Endothelial cell of umbilical vein (primary cell): ENCODE data around the gene CSMD2. TPM values are rescaled to one million over a fixed set of nuclear protein-coding genes. Genes with fewer than 3 reads are reported as not detected.

Experiments used
- BruUV-seq: library from RNA; stranded (reverse); fragments of 400-500 nt; replicated peaks from 2 replicates; lab custom pipeline; 2021; lab: Mats Ljungman, UMichigan
- CTCF ChIA-PET: fragments of 300-600, 350-600 bp; sonication (Branson Sonifier 250); formaldehyde crosslinking; loops from one replicate; lab custom pipeline; 2021; ENCODE audit warnings: antibody characterized with exemption, inconsistent platforms; lab: Charles Lee
- POLR2A ChIA-PET: fragments of 300-600, 350-600 bp; sonication (Branson Sonifier 250); formaldehyde crosslinking; loops from one replicate; lab custom pipeline; 2021; ENCODE audit warnings: antibody characterized with exemption, inconsistent platforms; lab: Charles Lee
- DNase-seq: peaks from one replicate; pipeline ENCODE4 v3.0.0-alpha.2; 2011; ENCODE audit warnings: low read depth, low spot score
- FAIRE-seq: peaks from 2 replicates; lab custom pipeline; 2011; peaks lifted over from hg19 to GRCh38; lab: Jason Lieb, UNC
- H2AFZ ChIP-seq: 2 replicates; pipeline ENCODE4 v1.6.0; 2012; ENCODE audit warnings: low read depth, low read length, control low read depth, inconsistent platforms
- H3K27ac ChIP-seq: 2 replicates; pipeline ENCODE4 v1.5.1; 2011; ENCODE audit warnings: low read depth, mild to moderate bottlenecking, control low read depth, low read length, moderate library complexity; ENCODE audit not compliant: insufficient read depth
- H3K27me3 ChIP-seq, 2 experiments: 2 replicates each; pipeline versions ENCODE4 v1.6.0 to v1.6.1; 2011; ENCODE audit warnings: low read length in 2 of 2, mixed read lengths in 1 of 2; ENCODE audit not compliant: control insufficient read depth in 2 of 2, insufficient read depth in 2 of 2
- H3K36me3 ChIP-seq, 2 experiments: 2 replicates in 1 of 2; 3 replicates in 1 of 2; pipeline ENCODE4 v1.5.1; 2011; ENCODE audit warnings: low read length in 2 of 2, mild to moderate bottlenecking in 1 of 2, moderate library complexity in 1 of 2; ENCODE audit not compliant: control insufficient read depth in 2 of 2, insufficient read depth in 2 of 2; ENCODE audit errors: extremely low read depth in 1 of 2
- H3K4me1 ChIP-seq: 3 replicates; pipeline ENCODE4 v1.5.1; 2011; ENCODE audit warnings: mild to moderate bottlenecking, low read length; ENCODE audit not compliant: control insufficient read depth, insufficient read depth; ENCODE audit errors: extremely low read depth
- H3K4me2 ChIP-seq: 2 replicates; pipeline ENCODE4 v1.6.1; 2011; ENCODE audit warnings: low read length, control low read depth, mixed read lengths; ENCODE audit not compliant: insufficient read depth
- H3K4me3 ChIP-seq, 3 experiments: fragments of 200-600 bp in 1 of 3; sonication (generic), shearing (Covaris generic) in 1 of 3; replicated peaks in 1 of 3; 2 replicates each; pipeline ENCODE4 v1.5.1; 2011 to 2016; ENCODE audit warnings: control low read depth in 3 of 3, low read length in 3 of 3, mild to moderate bottlenecking in 2 of 3, inconsistent platforms in 1 of 3, low read depth in 1 of 3, moderate library complexity in 1 of 3; ENCODE audit not compliant: insufficient read depth in 1 of 3
- H3K79me2 ChIP-seq: 2 replicates; pipeline ENCODE4 v1.6.0; 2012; ENCODE audit warnings: low read length, inconsistent platforms; ENCODE audit not compliant: control insufficient read depth, insufficient read depth
- H3K9ac ChIP-seq: replicated peaks from 2 replicates; pipeline ENCODE3; 2011; ENCODE audit warnings: low read length, control low read depth; ENCODE audit not compliant: insufficient read depth; ENCODE audit errors: extremely low read depth
- H3K9me1 ChIP-seq: replicated peaks from 3 replicates; pipeline ENCODE4 v1.6.0; 2011; ENCODE audit warnings: mild to moderate bottlenecking, low read length; ENCODE audit not compliant: control insufficient read depth, insufficient read depth; ENCODE audit errors: extremely low read depth
- H3K9me3 ChIP-seq: replicated peaks from 2 replicates; pipeline ENCODE4 v1.5.1; 2012; ENCODE audit warnings: low read length, inconsistent platforms; ENCODE audit not compliant: control insufficient read depth, insufficient read depth
- H4K20me1 ChIP-seq: replicated peaks from 2 replicates; pipeline ENCODE3; 2011; ENCODE audit warnings: mild to moderate bottlenecking, low read length; ENCODE audit not compliant: control insufficient read depth, insufficient read depth; ENCODE audit errors: extremely low read depth
- EZH2 ChIP-seq: IDR thresholded peaks from 2 replicates; pipeline ENCODE4 v1.6.1; 2012; ENCODE audit warnings: borderline replicate concordance, low read depth, mild to moderate bottlenecking, moderate library complexity, low read length, inconsistent platforms; ENCODE audit not compliant: severe bottlenecking
- FOS ChIP-seq: IDR thresholded peaks from 2 replicates; pipeline ENCODE4 v1.6.1; 2011; ENCODE audit warnings: mild to moderate bottlenecking, low read length, moderate library complexity, borderline replicate concordance; ENCODE audit not compliant: insufficient read depth
- GATA2 ChIP-seq: IDR thresholded peaks from 2 replicates; pipeline ENCODE4 v1.7.0; 2011; ENCODE audit warnings: low read depth, mild to moderate bottlenecking, moderate library complexity, mixed read lengths, low read length; ENCODE audit not compliant: insufficient read length, insufficient read depth
- JUN ChIP-seq: IDR thresholded peaks from 2 replicates; pipeline ENCODE4 v1.6.1; 2011; ENCODE audit warnings: borderline replicate concordance, low read depth; ENCODE audit not compliant: insufficient read length, insufficient read depth
- MYC ChIP-seq: IDR thresholded peaks from one replicate; pipeline ENCODE4 v1.6.1; 2011; ENCODE audit warnings: mild to moderate bottlenecking, low read depth, low read length
- POLR2A ChIP-seq: IDR thresholded peaks from 2 replicates; pipeline ENCODE4 v1.6.1; 2012; ENCODE audit warnings: low read depth, mild to moderate bottlenecking, control low read depth, low read length
- POLR2AphosphoS5 ChIP-seq: IDR thresholded peaks from 2 replicates; pipeline ENCODE4 v1.6.1; 2012; ENCODE audit warnings: low read depth, mild to moderate bottlenecking, control low read depth, low read length, moderate library complexity; ENCODE audit not compliant: insufficient read depth
- dilution Hi-C: fragments of 300-500 bp; cut with MboI; formaldehyde crosslinking; loops from one replicate; pipeline ENCODE4 v1.15.0; 2019; ENCODE audit warnings: low sequenced_read_pairs; ENCODE audit not compliant: extremely low pct_ligation_motif_present
- intact Hi-C: fragments of 100-400 bp; cut with micrococcal nuclease; formaldehyde crosslinking; loops from one replicate; pipeline ENCODE4 v1.10.0; 2022
- polyA plus RNA-seq, 4 experiments: library from polyadenylated mRNA; depleted of rRNA in 3 of 4; stranded (reverse) in 3 of 4; unstranded in 1 of 4; fragments of >200 nt; gene quantifications; 2 replicates each; pipeline versions ENCODE4 v1.2.1 to v1.2.3, GENCODE V29; 2011 to 2012; ENCODE audit warnings: missing spikeins in 1 of 4
- total RNA-seq: library from RNA; stranded (reverse); gene quantifications from 2 replicates; pipeline ENCODE4 v1.2.3, GENCODE V29; 2021
- TF ChIP-seq, protein P1 (sequence below): IDR thresholded peaks from 2 replicates; pipeline ENCODE4 v1.6.1; 2011; ENCODE audit not compliant: insufficient read depth, insufficient read length
- TF ChIP-seq, protein P2 (sequence below), 2 donors: IDR thresholded peaks; 1 replicate in 1 of 2; 2 replicates in 1 of 2; pipeline ENCODE4 v1.5.1; 2011; ENCODE audit warnings: low read length in 2 of 2, mild to moderate bottlenecking in 2 of 2, moderate library complexity in 2 of 2, control low read depth in 1 of 2, inconsistent platforms in 1 of 2, low read depth in 1 of 2; ENCODE audit not compliant: insufficient read depth in 1 of 2; ENCODE audit errors: extremely low read depth in 1 of 2

The CSMD2 gene
- total and polyA plus RNA-seq, 2 donors (not counting 3 experiments of a cell fraction or from before 2014, with no cell fraction given): under 0.01 TPM; not detected in 1

DNA sequence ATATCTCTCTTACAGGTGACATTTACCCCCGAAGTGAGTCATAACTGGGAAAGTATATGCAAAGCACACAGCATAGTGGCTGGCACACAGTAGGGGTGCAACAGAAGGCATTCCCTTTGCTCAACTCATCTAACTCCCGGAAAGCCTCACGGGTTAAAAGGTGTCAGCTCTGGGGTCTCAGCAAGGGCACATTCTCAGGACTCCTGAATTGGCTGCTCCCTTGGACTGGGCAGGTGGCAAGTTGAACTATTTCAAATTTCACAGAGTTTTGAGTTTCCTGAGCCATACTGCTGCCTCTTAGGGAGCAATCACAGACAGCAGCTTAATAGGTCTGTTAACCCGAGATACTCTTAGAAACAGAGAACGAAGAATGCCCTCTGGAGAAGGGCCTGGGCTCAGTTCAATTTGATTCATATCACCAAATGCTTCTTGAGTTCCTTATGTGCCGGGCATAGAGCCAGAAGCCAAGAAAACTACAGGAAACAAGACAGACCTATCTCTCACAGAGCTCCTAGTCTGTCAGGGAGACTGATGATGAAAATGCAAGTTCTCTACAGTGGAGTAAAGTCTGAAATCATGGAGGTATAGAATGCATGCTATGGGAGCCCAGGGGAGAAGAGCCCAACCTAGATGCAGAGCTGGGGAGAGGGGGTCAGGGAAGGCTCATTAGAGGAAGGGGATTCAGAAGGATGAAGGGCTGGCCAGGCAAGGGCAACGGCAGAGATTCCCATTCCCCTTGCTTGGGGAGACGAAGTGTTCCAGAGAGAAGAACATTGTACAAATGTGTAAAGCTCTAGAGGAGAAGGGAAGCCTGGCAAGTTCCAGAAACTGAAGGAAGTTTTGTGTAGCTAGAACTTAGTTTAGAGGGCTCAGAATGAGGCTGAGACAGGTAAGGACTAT is 445.0 kb downstream of the CSMD2 start:
- intact Hi-C loops: no loop called here
- Histone ChIP-seq H2AFZ (no peak overlapping the region), H3K36me3 (no peaks in the 10 kb centered on the region), H3K79me2 (no peaks in the 10 kb centered on the region), H3K4me3 (no peak overlapping the region), H4K20me1 (no peaks in the 10 kb centered on the region), H3K9me3 (no peaks in the 10 kb centered on the region), H3K27me3 (no peaks in the 10 kb centered on the region), H3K9ac (no peak overlapping the region), H3K4me1 (no peaks in the 10 kb centered on the region), H3K27ac (no peak overlapping the region), H3K4me2 (no peak overlapping the region), H3K9me1 (no peaks in the 10 kb centered on the region)
- POLR2A ChIA-PET: no interaction called here
- TF ChIP-seq, protein P1, sequence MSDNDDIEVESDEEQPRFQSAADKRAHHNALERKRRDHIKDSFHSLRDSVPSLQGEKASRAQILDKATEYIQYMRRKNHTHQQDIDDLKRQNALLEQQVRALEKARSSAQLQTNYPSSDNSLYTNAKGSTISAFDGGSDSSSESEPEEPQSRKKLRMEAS: no peak
- no peak for TF ChIP-seq EZH2
- TF ChIP-seq POLR2AphosphoS5: no peak
- dilution Hi-C loops: no loop called here
- FAIRE-seq: no peak
- DNase-seq: no peak
- CTCF ChIA-PET: no interaction called here
- no TSS peak for BruUV-seq

DNA sequence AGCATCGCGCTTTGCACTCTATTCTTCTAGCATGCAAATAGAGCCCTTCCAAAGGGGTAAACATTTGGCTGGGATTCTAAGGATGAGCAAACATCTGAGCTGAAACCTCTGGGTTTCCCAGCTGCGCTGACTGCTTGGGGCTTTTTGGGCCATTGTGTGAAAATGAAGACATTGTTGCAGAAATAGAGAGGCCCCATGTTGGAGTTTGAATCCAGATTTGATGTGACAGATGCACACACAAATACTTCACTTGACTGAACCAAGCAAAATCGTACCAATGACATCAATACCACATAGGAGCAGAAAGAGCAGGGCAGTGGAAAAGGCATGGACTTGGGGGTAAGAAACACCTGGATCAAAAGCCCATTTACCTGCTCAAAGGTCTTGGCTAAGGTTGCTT is 445.7 kb downstream of the CSMD2 start:
- FAIRE-seq: no peak
- CTCF ChIA-PET: no interaction called here
- no peak overlapping the region for H3K4me2 ChIP-seq

More for the DNA sequence above, 445.7 kb downstream of the CSMD2 start:
- Histone ChIP-seq H3K4me1 (no peaks in the 10 kb centered on the region), H3K9ac (no peak overlapping the region), H3K27me3 (no peaks in the 10 kb centered on the region), H3K9me1 (no peaks in the 10 kb centered on the region), H3K9me3 (no peaks in the 10 kb centered on the region), H3K36me3 (no peaks in the 10 kb centered on the region), H3K4me3 (no peak overlapping the region), H3K79me2 (no peaks in the 10 kb centered on the region), H3K27ac (no peak overlapping the region), H4K20me1 (no peaks in the 10 kb centered on the region), H2AFZ (no peak overlapping the region)
- BruUV-seq: no TSS peak
- DNase-seq: no peak
- POLR2A ChIA-PET: no interaction called here
- dilution Hi-C loops: no loop called here
- intact Hi-C loops: no loop called here
- TF ChIP-seq FOS: no peak
- no peak for TF ChIP-seq POLR2AphosphoS5
- TF ChIP-seq, protein P2, sequence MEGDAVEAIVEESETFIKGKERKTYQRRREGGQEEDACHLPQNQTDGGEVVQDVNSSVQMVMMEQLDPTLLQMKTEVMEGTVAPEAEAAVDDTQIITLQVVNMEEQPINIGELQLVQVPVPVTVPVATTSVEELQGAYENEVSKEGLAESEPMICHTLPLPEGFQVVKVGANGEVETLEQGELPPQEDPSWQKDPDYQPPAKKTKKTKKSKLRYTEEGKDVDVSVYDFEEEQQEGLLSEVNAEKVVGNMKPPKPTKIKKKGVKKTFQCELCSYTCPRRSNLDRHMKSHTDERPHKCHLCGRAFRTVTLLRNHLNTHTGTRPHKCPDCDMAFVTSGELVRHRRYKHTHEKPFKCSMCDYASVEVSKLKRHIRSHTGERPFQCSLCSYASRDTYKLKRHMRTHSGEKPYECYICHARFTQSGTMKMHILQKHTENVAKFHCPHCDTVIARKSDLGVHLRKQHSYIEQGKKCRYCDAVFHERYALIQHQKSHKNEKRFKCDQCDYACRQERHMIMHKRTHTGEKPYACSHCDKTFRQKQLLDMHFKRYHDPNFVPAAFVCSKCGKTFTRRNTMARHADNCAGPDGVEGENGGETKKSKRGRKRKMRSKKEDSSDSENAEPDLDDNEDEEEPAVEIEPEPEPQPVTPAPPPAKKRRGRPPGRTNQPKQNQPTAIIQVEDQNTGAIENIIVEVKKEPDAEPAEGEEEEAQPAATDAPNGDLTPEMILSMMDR (IDR thresholded peaks at IDR 0.05; ENCODE audit: extremely low read depth in 1 of 2, insufficient read depth in 1 of 2, low read depth in 1 of 2, low read length in 2 of 2): no peak
- TF ChIP-seq MYC: no peak
- no peak for TF ChIP-seq EZH2
- TF ChIP-seq, protein P1: no peak
- no peak for TF ChIP-seq POLR2A
- TF ChIP-seq JUN: no peak
- no peak for TF ChIP-seq GATA2
